HG03039 (cell line): ENCODE results near the gene SYF2.
A peak's percentile ranks its signal among the peaks of the same experiment; 100 is the strongest.
"Not testable (repeated sequence)": the region's sequence is repeated elsewhere in the genome, so short reads cannot be mapped to it uniquely, and the experiment has no call there.

Source experiments
- ATAC-seq: cut with Tn5 transposase; IDR thresholded peaks from one replicate; pipeline ENCODE4 v1.9.1; 2021; ENCODE audit warnings: mild to moderate bottlenecking, moderate library complexity; ENCODE audit not compliant: unreplicated experiment

The SYF2 gene

DNA sequence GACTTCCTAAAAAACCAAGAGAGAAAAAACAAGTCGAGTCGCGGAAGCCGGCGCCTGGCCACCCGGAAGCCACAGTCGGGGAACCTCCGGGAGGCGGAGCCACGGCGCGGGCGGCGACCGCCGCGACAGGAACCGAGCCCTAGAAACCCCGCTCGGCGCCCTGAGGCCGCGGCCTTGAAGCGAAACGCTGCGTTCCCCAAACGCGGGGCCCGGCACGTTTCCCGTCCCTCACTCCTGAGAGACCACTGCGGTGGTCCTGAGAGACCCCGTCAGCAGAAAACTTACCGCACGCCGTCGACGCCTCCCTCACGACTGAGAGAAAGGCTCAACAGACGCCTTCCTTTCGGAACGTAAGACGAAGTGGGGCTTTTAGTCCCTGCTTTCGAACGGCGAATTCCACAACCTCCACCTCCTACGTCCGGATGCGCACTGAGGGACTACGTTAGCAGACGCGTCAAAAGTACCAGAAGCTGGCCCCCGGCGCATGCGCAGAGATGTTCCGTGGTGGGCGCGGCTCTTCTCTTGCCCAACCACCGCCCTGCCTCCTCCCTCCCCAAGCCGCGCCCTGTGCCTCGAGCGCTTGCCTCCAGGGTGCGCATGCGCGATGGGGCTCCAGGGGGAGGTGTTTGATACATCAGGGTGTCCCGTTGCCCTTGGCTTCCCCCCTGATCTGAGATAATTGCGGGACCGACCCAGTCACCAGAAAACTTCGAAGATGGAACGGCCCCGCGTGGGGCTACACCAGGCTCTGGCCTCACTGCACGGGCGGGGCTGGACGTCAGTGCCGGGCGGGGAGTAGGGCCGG lies 14.9 kb upstream of the SYF2 start, which contains the start of gene RSRP1:
RSRP1 (minus strand) TSS at position 431 of the 805 bp plus-strand sequence. CDS start 491 bp downstream, outside the sequence.
- ATAC-seq, result peak; percentile 79

DNA sequence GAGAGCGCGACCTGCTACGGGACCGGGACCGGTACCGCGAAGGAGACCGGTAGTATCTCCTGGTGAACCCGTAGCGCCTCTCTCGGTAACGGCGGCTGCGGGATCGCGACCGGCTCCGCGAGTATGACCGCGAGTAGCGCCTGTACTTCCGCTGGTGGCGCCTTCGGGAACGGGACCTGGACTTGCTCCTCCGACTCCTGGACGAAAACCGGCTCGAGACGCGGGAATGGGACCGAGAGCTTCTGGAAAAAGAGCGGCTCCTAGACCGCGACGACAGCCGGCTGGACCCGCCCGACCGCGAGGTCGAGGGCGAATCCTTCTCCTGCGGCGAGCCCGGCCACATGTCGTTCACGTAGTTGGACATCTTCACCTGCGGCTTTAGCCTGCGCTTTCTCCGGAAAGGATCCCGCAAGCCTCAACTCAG lies 14.3 kb upstream of the SYF2 start:
- no peak for ATAC-seq

DNA sequence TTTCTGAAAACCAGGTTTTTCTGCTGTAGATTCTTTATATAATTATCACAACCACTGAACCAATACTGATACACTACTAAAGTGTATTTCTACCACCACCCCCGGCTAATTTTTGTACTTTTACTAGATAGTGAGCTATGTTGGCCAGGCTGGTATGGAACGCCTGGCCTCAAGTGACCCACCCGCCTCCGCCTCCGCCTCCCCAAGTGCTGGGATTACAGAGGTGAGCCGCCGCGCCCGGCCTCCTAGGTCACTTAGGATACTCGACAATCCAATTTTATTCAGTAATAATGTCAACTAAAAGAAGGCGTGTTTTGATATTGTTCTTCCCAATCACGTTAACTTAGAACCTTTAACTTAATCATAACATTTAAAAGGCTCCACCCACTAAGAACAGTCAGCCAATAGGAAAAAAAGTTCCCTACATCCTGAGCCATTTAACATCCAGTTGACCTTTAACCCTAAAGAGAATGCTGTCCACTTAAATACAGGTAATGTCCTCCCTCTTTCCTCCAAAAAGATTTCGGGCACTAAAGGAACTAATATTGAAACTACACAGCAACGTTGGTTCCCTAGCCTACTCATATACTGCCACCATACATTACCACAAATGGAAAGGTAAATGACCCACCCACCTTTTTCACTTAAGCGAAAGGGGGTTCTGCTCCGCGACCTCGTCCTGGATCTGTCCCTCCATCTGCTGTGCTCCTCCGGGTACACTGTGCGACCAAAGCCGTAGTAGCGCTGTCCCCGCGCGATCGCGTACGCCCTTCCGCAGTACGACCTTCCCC lies 13.7 kb upstream of the SYF2 start:
- ATAC-seq, result no peak

DNA sequence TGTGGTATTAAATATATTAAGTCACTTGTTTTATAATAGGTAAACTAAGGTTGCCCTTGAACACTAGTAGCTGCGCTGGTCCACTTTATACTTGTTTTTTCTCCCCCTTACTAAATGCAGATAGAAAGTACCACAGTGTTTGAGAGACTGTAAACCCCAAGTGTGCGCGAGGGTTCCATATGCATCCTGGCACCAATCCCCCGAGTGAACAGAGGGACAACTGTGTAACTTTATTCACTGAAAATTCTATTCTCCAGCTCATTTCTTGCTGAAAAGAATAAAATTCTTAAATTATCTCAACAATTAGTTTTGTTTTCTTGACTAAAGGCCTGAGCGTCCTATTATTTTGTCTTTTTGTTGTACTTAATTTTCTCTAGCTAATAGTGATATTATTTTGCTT lies 13.1 kb upstream of the SYF2 start:
- ATAC-seq, result no peak

DNA sequence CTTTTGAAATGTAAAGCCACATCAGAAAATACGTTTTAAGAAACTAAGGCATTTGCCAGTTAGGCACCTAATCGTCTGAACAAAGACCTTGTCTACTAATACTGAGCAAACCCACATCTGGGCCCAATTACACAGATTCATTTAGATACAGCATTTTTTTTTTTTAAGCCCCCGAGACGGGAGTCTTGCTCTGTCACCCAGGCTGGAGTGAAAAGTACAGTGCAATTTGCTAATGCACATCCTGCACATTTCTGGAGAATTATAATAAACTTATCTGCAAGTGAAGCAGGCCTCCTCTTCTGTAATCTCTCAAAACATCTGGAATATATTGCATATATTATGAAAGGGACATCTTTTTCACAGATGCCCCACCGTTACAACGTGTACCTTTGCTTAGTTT lies 11.6 kb upstream of the SYF2 start:
- ATAC-seq, result no peak

DNA sequence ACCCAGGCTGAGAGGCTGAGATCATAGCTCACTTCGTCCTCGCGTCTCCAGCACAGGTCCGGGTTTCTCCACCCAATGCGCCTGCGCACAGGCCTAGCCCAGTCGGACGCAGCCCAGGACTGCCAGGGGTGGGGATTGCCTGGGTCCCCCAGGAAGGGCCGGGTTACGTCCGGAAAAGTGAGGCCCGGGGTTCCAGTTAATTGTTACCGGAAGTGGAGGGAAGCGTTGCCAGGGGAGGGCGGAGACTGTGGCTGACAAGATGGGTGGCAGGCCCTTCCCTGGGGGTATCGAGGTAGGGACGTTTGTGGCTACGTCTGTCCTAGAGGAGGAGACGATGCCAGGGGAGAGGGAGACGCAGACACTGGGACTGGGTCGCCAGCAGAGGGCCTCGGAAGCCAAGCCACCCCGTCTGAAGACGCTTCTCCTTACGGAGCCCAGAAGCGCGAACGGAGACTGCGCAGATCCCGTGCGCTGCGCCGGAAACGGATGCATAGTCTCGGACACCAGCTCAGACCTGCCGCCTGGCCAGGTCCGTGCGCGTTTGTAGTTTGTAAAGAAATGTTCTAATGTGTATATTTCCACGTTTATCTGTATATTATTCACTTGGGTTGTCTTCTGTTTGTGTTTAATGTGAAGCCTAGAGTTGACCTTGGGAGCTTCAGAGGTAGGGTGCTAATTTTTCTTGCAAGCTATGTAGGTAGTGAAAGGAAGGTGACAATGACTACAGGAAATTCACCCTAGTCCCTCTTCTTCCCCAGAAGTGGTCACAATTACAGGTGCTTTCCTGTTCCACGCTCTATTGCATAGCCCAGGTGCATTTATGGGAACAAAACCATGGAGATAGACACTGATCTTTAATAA lies 7.6 kb upstream of the SYF2 start:
- ATAC-seq, result peak; percentile 56

DNA sequence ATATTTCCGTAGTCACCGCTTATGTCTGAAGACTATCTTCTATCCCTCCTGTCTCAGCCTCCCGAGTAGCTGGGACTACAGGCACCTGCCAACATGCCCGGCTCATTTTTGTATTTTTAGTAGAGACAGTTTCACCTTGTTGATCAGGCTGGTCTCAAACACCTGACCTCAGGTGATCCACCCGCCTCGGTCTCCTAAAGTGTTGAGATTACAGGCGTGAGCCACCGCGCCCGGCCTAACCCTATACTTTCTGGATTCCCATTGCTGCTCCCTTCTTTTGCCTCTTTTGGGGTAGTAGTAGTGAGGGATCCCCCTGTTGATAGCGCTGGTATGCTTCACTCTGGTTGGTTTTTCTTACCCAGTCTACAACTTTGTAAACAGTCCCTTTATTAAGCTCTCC lies 5.7 kb upstream of the SYF2 start:
- ATAC-seq, result no peak

DNA sequence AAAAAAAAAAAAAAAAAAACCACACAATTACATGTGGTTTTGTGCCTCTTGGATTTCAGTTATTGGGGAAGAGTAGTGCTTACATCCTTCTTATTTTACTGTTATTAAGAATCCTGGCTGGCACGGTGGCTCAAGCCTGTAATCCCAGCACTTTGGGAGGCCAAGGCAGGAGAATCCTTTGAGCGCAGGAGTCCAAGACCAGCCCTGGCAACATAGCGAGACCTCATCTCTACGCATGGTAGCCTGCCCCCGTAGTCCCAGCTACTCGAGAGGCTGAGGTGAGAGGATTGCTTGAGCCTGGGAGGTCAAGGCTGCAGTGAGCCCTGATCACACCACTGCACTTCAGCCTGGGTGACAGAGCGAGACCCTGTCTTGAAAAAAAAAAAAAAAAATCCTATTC lies 4.0 kb upstream of the SYF2 start:
- ATAC-seq, result not testable (repeated sequence)

DNA sequence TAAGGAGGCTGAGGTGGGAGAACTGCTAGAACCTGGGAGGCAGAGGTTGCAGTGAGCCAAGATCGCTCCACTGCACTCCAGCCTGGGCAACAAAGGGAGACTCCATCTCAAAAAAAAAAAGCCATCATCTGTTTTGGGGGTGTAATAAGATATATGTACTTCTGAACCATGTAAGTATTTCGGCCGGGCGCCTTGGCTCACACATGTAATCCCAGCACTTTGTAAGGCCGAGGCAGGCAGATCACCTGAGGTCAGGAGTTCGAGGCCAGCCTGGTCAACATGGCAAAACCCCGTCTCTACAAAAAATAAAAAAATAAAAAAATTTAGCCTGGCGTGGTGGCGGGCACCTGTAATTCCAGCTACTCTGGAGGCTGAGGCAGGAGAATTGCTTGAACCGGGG lies 3.1 kb upstream of the SYF2 start:
- not testable (repeated sequence) for ATAC-seq

DNA sequence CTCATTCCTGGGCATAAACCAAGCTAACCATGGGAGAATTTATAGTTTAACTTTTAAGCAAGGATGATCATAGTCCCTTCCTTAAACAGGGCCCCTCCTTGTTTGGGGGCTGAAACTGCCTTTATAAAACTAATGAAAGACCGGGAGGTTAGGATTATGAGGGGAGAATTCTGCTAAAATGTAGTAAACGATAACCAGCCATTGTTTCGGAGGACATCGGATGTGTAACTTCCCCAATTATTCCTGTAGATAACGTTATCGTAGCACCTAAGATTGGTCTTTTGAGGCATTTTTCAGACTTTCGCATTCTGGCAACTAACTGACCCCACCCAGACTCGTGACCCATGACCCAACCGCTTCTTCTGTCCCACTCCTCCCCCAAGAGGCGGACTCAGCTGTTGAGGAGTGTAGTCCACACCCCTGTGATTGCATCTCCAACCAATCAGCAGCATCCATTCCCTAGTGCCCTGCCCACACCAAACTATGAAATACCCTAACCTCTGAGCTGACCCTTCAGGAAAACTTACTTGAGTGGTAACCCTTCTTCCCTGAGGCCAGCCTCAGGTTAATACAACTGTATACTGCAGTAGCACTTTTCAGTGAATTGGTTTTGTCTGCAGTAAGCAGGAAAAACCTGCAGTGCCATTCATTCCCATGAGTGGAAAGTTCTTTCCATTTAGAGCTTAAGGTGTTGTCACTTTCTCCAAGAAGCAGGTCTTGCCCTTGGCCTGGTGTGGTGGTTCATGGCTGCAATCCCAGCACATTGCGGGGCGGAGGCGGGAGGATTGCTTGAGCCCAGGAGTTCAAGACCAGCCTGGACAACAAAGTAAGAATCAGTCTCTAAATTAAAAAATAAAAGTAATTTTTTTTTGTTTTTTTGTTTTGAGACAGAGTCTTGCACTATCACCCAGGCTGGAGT lies 823 bp upstream of the SYF2 start:
- ATAC-seq, result peak; percentile 42

DNA sequence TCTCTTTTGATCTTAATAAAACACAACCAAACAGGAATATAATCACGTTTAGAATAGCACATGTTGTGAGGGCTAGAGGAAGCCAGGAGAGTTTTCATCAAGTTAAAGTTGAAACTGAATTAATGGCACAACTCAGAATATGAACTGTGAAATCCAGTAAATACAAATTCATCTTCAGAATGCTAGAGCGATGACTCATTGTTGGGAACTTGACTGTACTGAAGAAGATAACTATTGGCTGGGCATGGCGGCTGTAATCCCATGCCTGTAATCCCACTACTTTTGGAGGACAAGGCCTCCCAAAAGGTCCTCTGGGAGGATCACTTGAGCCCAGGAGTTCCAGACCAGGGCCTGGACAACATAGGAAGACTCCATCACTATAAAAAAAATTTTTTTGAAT lies 8.8 kb downstream of the SYF2 start:
- no peak for ATAC-seq

DNA sequence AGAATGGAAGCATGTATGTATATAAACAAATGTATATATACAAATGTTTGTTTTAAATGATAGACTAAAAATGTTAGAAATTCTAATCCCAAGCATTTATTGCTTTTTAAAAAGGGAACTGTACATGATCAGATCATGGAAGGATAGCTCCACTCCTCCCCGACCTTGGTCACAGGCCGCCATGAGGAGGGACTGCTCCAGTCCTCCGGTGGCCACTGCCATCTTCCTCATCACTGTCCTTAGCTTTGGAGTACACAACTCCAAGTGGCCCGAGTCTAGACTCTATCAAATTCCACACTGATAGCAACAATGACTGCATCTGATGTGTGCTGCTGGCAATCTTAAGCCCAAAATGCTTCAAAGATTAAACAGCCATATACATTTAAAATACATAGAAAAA lies 9.7 kb downstream of the SYF2 start:
- no peak for ATAC-seq

DNA sequence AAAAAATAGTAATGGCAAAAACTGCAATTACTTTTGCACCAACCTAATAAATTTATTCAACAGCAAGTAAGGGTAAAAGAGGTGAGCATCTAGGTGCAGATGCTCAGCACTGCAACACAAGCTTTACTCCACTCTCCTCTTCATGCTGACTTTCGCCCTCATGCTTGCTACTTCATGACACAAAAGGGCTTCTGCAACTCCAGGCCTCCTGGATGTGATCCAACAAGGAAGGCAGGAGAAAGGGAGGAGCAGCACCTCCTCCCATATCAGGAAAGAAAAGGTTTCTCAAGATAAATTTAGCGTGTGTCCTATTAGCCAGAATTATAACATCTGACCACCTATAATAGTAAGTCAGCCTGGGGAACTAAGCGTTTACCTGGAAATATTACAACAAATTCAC lies 11.6 kb downstream of the SYF2 start:
- no peak for ATAC-seq

DNA sequence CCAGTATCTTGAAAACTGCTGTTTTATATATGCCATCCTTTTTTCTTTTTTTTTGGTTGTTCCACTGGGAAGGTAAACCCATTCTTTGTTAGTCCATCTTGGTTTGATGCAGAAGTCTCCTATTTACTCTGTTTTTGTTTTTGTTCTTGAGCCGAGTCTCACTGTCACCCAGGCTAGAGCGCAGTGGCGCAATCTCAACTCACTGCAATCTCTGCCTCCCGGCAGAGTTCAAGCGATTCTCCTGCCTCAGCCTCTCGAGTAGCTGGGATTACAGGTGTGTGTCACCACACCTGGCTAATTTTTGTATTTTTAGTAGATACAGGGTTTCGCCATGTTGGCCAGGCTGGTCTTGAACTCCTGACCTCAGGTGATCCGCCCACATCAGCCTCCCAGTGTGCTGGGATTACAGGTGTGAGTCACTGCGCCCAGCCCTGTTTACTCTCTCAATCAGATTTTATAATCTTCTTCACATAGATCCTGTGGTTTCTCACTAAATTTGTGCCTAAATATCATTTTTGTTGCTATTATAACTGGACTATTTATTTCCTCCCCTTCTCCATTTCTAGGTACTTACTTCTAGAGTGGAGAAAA lies 12.5 kb downstream of the SYF2 start:
- ATAC-seq, result no peak

DNA sequence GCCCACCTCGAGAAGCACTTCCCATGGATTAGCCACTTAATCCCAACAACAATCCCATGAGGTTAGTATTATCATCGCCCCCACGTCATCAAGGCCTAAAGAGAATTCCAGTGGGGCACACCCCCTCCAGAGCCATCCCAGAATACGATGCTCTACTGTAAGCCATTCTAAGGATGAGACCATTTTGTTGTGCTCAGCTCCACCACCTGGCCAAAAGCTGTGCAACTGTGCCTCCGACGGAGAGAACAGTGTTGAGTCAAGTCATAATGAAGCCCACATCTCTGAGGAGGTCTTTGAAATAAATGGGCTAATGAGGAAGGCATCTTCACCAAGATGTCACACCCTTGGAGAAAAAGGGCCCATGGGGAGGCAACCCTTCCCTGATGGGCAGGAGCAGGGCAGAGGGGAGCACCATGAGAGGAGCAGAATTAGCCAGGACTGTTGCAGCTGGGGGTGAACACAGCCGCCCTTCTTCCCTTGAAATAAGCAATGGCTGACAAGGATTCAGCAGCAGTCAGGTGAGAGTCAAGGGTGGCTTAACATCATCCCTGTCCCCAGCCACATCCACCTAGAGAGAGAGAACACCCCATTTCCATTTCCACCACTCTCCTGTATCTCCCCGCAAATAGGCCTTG lies 14.6 kb downstream of the SYF2 start:
- ATAC-seq, result no peak

DNA sequence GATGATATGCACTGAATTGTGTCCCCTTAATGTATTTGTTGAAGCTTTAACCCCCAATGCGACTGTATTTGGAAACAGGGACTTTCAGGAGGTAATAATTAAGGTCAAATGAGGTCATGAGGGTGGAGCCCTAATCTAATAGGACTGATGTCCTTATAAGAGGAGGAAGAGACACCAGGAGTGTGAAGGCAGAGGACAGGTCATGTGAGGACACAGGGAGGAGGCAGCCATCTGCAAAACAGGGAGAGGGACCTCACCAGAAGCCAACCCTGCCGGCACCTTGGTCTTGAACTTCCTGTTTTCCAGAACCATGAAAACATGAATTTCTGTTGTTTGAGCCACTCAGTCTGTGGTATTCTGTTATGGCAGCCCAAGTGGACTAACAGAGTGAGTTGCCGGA lies 15.3 kb downstream of the SYF2 start:
- ATAC-seq, result no peak

DNA sequence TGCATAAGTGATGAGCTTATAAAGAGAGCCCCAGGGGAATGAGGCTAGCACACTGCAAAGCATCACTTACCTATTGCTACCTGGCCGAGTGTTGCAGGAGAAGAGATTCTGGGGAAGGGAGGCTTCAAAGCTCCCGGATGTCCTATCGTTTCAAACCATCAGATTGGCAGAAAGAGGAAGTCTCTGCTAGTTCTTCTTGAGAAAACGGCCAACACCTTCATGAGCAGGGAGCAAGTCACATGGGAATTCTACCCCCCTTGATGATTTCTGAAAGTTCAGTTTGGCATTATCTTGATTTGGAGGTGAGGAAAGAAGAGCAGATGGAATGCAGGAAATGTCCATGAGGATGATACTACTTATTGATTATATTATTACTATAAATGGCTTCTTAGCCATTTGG lies 16.2 kb downstream of the SYF2 start:
- no peak for ATAC-seq

DNA sequence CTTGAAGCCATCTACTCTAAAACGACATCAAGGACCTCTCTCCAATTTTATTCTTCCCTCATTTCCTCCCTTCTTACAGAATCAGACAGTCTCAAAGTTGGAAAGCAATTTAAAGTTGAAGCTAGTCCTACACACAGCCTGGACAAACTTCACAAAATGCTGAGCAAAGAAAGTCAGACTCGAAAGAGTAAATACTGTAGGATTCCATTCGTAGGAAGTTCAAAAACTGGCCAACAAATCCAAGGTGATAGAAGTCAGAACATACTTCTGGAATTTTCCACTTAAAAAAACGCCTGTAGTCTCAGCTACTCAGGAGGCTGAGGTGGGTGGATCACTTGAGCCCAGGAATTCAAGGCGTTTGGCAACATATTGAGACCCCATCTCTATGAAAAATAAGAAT lies 19.6 kb downstream of the SYF2 start:
- no peak for ATAC-seq

DNA sequence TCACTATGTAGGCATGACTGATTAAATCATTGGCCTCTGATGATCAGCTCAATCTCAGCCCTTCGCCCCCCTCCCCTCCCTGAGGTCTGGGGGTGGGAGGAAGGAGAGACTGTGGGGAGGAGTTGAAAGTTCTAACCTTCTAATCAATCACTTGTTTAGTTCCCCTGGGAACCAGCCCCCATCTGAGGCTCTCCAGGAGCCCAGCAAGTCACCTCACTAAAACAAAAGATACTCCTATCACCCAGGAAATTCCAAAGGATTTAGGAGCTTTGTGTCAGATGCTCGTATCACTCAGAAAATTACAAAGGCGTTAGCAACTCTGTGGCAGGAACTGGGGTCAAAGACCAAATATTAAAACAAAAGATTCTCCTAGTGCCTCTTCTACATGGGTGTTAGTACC lies 21.6 kb downstream of the SYF2 start:
- ATAC-seq, result no peak
